HG02759 (cell line): ENCODE data around the gene ACSL4.
"Not testable (repeated sequence)": the region's sequence is repeated elsewhere in the genome, so short reads cannot be mapped to it uniquely, and the experiment has no call there.

Experiments
- ATAC-seq: cut with Tn5 transposase; IDR thresholded peaks from one replicate; pipeline ENCODE4 v1.9.1; 2021; ENCODE audit warnings: mild to moderate bottlenecking, moderate library complexity; ENCODE audit not compliant: unreplicated experiment

Gene ACSL4

GRCh38 chrX:109679820-109680219 is 53.2 kb downstream of the ACSL4 start:
- ATAC-seq, result no peak

- no peak for ATAC-seq
These were observed 60.8 kb downstream of the ACSL4 start for GRCh38 chrX:109672239-109672638.

- not testable (repeated sequence) for ATAC-seq
These were observed 61.9 kb downstream of the ACSL4 start for GRCh38 chrX:109671170-109671569.

GRCh38 chrX:109667986-109668385 is 65.1 kb downstream of the ACSL4 start:
- ATAC-seq, result no peak

GRCh38 chrX:109660435-109661143 is 72.5 kb downstream of the ACSL4 start:
- ATAC-seq, result no peak

GRCh38 chrX:109658391-109658790 is 74.7 kb downstream of the ACSL4 start:
- ATAC-seq, result no peak

- ATAC-seq, result not testable (repeated sequence)
These were observed 75.7 kb downstream of the ACSL4 start for GRCh38 chrX:109657364-109657763.

GRCh38 chrX:109656774-109657173 is 76.3 kb downstream of the ACSL4 start:
- ATAC-seq, result no peak

GRCh38 chrX:109655502-109656201 is 77.4 kb downstream of the ACSL4 start:
- no peak for ATAC-seq

GRCh38 chrX:109654516-109655109 is 78.4 kb downstream of the ACSL4 start:
- ATAC-seq, result no peak

- ATAC-seq, result not testable (repeated sequence)
These were observed 88.4 kb downstream of the ACSL4 start for GRCh38 chrX:109644671-109645070.

- ATAC-seq, result no peak
These were observed 89.4 kb downstream of the ACSL4 start for GRCh38 chrX:109643687-109644086.

- no peak for ATAC-seq
These were observed 94.9 kb downstream of the ACSL4 start for GRCh38 chrX:109638158-109638557.

GRCh38 chrX:109637477-109637876 is 95.6 kb downstream of the ACSL4 start:
- not testable (repeated sequence) for ATAC-seq

- ATAC-seq, result no peak
These were observed 97.9 kb downstream of the ACSL4 start for GRCh38 chrX:109635146-109635545.

GRCh38 chrX:109632906-109633504 is 100.1 kb downstream of the ACSL4 start:
- ATAC-seq, result no peak

GRCh38 chrX:109629310-109629709 is 103.7 kb downstream of the ACSL4 start:
- no peak for ATAC-seq

GRCh38 chrX:109626637-109627036 is 106.4 kb downstream of the ACSL4 start:
- ATAC-seq, result no peak

- no peak for ATAC-seq
These were observed 108.1 kb downstream of the ACSL4 start, which contains the start of gene KCNE5 for GRCh38 chrX:109624641-109625616. KCNE5 (minus strand) TSS chrX:109625172; CDS start chrX:109625020, 152 bp downstream.

- ATAC-seq, result no peak
These were observed 109.1 kb downstream of the ACSL4 start for GRCh38 chrX:109623997-109624396.
